ENCODE results near the gene PCDHGA6.
"Not testable (repeated sequence)": the region's sequence is repeated elsewhere in the genome, so short reads cannot be mapped to it uniquely, and the experiment has no call there.

PCDHGA6 gene

GRCh38 chr5:141360685-141361084, 13.0 kb upstream of the PCDHGA6 start:
- DNase-seq: no peak

DNA sequence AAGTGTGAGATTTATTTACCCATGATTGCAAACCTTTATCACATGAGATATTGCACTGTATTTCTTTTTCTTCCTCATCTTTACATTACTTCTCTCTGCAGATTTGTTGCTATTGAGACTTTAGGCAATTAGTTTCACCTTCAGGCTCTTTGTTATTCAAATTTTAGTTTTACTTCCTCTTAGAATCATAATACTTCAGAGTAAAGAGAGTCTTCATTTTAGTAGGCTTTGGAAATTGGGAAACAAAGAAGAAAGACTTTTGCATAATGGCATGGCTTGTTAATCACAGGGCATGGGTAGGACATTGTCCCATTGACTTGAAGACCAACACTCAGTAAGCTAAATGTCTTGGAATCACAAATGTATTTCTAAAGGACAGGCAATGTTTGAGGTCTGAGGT, 11.0 kb upstream of the PCDHGA6 start:
- DNase-seq: no peak

- DNase-seq: no peak
These were observed 9.6 kb upstream of the PCDHGA6 start, which contains the start of gene PCDHGA5 for GRCh38 chr5:141363952-141364660. Gene PCDHGA5, plus strand, starts transcription at chr5:141364162. Its CDS starts 169 bp downstream, at chr5:141364331.

DNA sequence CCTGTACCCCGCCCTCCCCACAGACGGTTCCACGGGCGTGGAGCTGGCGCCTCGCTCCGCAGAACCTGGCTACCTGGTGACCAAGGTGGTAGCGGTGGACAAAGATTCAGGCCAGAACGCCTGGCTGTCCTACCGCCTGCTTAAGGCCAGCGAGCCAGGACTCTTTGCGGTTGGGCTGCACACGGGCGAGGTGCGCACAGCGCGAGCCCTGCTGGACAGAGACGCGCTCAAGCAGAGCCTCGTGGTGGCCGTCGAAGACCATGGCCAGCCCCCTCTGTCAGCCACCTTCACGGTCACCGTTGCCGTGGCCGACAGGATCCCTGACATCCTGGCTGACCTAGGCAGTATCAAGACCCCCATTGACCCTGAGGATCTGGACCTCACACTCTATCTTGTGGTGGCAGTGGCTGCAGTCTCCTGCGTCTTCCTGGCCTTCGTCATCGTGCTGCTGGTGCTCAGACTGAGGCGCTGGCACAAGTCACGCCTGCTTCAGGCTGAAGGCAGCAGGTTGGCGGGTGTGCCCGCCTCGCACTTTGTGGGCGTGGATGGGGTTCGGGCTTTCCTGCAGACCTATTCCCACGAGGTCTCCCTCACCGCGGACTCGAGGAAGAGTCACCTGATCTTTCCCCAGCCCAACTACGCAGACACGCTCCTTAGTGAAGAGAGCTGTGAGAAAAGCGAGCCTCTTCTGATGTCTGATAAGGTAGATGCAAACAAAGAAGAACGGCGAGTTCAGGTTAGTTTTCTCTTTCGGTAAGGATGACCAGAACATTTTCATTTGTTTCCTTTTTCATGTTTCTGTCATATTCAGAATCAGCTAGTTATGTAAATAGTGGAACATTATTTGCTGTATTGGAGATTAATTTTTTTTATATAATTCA, 7.4 kb upstream of the PCDHGA6 start:
- no peak for DNase-seq

GRCh38 chr5:141369994-141370848, 3.5 kb upstream of the PCDHGA6 start, which contains the start of gene PCDHGB3:
Gene PCDHGB3, plus strand, starts transcription at chr5:141370242. Its CDS starts 153 bp downstream, at chr5:141370395.
- no peak for DNase-seq

DNA sequence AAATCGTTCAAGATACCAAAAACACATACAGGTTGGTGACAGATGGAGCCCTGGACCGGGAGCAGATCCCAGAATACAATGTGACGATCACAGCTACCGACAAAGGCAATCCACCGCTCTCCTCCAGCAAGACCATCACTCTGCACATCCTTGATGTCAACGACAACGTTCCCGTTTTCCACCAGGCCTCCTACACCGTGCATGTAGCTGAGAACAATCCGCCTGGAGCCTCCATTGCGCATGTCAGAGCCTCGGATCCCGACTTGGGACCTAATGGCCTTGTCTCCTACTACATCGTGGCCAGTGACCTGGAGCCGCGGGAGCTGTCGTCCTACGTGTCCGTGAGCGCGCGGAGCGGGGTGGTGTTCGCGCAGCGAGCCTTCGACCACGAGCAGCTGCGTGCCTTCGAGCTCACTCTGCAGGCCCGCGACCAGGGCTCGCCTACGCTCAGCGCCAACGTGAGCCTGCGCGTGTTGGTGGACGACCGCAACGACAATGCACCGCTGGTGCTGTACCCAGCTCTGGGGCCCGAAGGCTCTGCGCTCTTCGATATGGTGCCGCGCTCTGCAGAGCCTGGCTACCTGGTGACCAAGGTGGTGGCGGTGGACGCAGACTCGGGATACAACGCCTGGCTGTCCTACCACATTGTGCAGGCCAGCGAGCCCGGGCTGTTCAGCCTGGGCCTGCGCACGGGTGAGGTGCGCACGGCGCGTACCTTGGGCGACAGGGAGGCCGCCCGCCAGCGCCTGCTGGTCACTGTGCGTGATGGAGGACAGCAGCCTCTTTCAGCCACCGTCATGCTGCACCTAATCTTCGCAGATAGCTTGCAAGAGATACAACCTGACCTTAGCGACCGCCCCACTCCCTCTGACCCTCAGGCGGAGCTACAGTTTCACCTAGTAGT, 1.9 kb upstream of the PCDHGA6 start:
- DNase-seq: no peak

DNA sequence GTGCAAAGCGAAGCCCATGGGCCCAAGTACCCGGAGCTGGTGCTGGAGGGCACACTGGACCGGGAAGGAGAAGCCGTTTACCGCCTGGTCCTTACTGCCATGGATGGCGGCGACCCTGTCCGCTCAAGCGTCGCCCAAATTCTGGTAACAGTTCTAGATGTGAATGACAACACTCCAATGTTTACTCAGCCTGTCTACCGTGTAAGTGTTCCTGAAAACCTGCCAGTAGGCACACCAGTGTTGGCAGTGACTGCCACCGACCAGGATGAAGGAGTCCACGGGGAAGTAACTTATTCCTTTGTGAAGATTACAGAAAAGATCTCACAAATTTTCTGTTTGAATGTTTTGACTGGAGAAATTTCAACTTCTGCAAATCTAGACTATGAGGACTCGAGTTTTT, 936 bp downstream of the PCDHGA6 start:
- no peak for DNase-seq

GRCh38 chr5:141375444-141376155, 1.9 kb downstream of the PCDHGA6 start:
- not testable (repeated sequence) for DNase-seq

DNA sequence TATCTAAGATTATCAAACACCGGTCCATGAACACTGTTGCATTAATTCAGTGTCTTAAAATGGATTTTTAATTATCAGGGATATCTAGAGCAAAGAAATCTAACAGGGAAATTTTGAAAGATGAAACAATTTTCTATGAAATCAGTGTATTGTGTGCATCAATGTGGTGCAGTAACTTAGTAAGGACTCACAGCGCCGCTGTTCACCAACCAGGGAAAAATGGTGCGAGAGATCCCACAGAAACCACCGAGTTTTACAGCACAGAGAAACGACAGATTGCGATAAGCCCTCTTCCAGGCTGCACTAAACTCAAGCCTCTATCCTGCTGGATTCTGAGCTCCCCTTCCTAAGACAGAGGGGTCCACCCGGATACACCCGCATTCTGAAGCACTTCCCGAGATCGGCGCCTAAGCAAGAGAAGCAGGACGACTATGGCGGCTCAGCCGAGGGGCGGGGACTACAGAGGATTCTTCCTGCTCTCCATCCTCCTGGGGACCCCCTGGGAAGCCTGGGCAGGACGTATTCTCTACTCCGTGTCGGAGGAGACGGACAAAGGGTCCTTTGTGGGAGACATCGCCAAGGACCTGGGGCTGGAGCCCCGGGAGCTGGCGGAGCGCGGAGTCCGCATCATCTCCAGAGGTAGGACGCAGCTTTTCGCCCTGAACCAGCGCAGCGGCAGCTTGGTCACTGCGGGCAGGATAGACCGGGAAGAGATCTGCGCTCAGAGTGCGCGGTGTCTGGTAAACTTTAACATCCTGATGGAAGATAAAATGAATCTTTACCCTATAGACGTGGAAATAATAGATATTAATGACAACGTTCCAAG, 9.0 kb downstream of the PCDHGA6 start, which contains the start of gene PCDHGA7:
Gene PCDHGA7, plus strand, starts transcription at position 274 of the 826 bp plus-strand sequence. Its CDS starts 158 bp downstream, at position 432.
- no peak for DNase-seq

DNA sequence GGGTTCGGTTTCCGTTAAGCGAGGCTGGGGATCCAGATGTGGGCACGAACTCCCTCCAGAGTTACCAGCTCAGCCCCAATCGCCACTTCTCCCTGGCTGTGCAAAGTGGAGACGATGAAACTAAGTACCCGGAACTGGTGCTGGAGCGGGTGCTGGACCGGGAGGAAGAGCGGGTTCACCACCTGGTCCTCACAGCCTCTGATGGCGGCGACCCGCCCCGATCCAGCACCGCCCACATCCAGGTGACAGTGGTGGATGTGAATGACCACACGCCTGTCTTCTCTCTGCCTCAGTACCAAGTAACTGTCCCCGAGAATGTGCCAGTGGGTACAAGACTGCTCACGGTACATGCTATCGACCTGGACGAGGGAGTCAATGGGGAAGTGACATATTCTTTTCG, 9.7 kb downstream of the PCDHGA6 start:
- no peak for DNase-seq

- DNase-seq: no peak
These were observed 11.0 kb downstream of the PCDHGA6 start for GRCh38 chr5:141384471-141385267.

- not testable (repeated sequence) for DNase-seq
These were observed 14.0 kb downstream of the PCDHGA6 start, which contains the start of gene PCDHGB4 for GRCh38 chr5:141387557-141388311. Gene PCDHGB4, plus strand, starts transcription at chr5:141387698. Its CDS starts 187 bp downstream, at chr5:141387885.

DNA sequence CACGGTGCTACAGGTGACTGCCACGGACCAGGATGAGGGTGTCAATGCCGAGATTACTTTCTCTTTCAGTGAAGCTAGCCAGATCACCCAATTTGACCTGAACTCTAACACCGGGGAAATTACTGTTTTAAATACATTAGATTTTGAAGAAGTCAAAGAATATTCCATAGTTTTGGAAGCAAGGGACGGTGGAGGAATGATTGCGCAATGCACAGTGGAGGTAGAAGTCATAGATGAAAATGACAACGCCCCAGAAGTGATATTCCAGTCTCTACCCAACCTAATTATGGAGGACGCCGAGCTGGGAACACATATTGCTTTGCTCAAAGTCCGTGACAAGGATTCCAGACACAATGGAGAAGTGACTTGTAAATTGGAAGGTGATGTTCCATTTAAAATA, 15.0 kb downstream of the PCDHGA6 start:
- DNase-seq: no peak

GRCh38 chr5:141389153-141390042, 15.7 kb downstream of the PCDHGA6 start:
- no peak for DNase-seq

DNA sequence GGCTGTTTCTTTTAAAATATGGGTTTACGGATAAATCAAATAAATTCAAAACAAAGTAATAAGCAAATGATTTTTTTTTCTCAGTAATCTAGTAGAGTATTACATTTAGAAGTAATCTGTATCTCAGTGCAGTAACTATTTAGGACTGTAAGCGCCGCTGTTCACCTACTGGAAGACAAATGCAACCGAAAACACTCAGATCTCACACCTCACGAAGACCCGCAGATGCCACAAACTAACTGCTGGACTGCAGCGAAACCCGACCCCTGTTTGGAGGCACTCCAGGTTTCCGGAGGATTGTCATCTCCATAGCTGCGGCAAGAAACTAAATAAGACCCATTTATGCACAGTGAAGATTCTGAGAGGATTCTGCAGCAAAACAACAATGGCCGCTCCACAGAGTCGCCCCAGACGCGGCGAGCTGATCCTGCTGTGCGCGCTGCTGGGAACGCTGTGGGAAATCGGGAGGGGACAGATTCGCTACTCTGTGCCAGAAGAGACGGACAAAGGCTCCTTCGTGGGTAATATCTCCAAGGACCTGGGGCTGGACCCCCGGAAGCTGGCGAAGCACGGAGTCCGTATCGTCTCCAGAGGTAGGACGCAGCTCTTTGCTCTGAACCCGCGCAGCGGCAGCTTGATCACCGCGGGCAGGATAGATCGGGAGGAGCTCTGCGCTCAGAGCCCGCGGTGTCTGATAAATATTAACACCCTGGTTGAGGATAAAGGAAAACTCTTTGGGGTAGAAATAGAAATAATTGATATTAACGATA, 18.9 kb downstream of the PCDHGA6 start, which contains the start of gene PCDHGA8:
Gene PCDHGA8, plus strand, starts transcription at position 205 of the 770 bp plus-strand sequence. Its CDS starts 181 bp downstream, at position 386.
- no peak for DNase-seq

DNA sequence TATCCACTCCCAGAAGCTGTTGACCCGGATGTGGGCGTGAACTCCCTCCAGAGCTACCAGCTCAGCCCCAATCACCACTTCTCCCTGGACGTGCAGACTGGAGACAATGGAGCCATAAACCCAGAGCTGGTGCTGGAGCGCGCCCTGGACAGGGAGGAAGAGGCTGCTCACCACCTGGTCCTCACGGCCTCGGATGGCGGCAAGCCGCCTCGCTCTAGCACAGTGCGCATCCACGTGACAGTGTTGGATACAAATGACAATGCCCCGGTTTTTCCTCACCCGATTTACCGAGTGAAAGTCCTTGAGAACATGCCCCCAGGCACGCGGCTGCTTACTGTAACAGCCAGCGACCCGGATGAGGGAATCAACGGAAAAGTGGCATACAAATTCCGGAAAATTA, 19.6 kb downstream of the PCDHGA6 start:
- DNase-seq: no peak
